CD4-positive, alpha-beta T cell (primary cell): Measurements from ENCODE around the gene AKAP12. TPM values are rescaled to one million over a fixed set of nuclear protein-coding genes. Genes with fewer than 3 reads are reported as not detected.

Experiments used
- ATAC-seq: fragments of 200-7000 bp; cut with Tn5 transposase; one replicate; pipeline ENCODE4 v1.10.0; 2022; ENCODE audit warnings: mild to moderate bottlenecking; ENCODE audit not compliant: poor library complexity
- CTCF ChIA-PET: fragments of 350-600 bp; sonication (Branson Sonifier 250); formaldehyde crosslinking; loops from one replicate; lab custom pipeline; 2021; ENCODE audit warnings: antibody characterized with exemption, inconsistent platforms; lab: Charles Lee
- POLR2A ChIA-PET: fragments of 350-600 bp; sonication (Branson Sonifier 250); formaldehyde crosslinking; loops from one replicate; lab custom pipeline; 2021; ENCODE audit warnings: antibody characterized with exemption, inconsistent platforms; lab: Charles Lee
- DNase-seq, 14 experiments: peaks; one replicate each; pipeline ENCODE4 v3.0.0-alpha.2; 2013 to 2020; ENCODE audit warnings: mixed read lengths in 2 of 14
- H3K27ac ChIP-seq, 2 donors: one replicate each; pipeline versions ENCODE4 v1.5.1 to v1.7.0; 2013; ENCODE audit warnings: low read length in 2 of 2, low read depth in 1 of 2, mild to moderate bottlenecking in 1 of 2
- H3K27me3 ChIP-seq, 2 experiments: 1 replicate in 1 of 2; 2 replicates in 1 of 2; pipeline versions ENCODE4 v1.6.1 to v1.7.0; 2013; ENCODE audit warnings: low read length in 2 of 2, control low read depth in 1 of 2, mild to moderate bottlenecking in 1 of 2, moderate library complexity in 1 of 2; ENCODE audit not compliant: insufficient read depth in 2 of 2, control insufficient read depth in 1 of 2
- H3K36me3 ChIP-seq: one replicate; pipeline ENCODE4 v1.6.1; 2013; ENCODE audit warnings: low read length, control low read depth; ENCODE audit not compliant: insufficient read depth
- H3K4me1 ChIP-seq: one replicate; pipeline ENCODE4 v1.6.1; 2013; ENCODE audit warnings: low read length, control low read depth; ENCODE audit not compliant: insufficient read depth
- H3K4me3 ChIP-seq: one replicate; pipeline ENCODE4 v1.5.1; 2013; ENCODE audit warnings: mild to moderate bottlenecking, low read length, moderate library complexity
- H3K9me3 ChIP-seq, 2 experiments: 1 replicate in 1 of 2; 2 replicates in 1 of 2; pipeline versions ENCODE4 v1.6.1 to v1.7.0; 2013; ENCODE audit warnings: low read length in 2 of 2, mild to moderate bottlenecking in 2 of 2, control low read depth in 1 of 2, moderate library complexity in 1 of 2; ENCODE audit not compliant: control insufficient read depth in 1 of 2, insufficient read depth in 1 of 2
- H3K27ac Mint-ChIP-seq: one replicate; pipeline ENCODE4 v1.8.0; 2020; ENCODE audit warnings: mixed read lengths
- H3K27me3 Mint-ChIP-seq: one replicate; pipeline ENCODE4 v1.8.0; 2021; ENCODE audit warnings: mixed read lengths
- H3K36me3 Mint-ChIP-seq: one replicate; pipeline ENCODE4 v1.8.0; 2021; ENCODE audit warnings: low read depth, mixed read lengths
- H3K4me1 Mint-ChIP-seq: one replicate; pipeline ENCODE4 v1.8.0; 2021; ENCODE audit warnings: low read depth, mixed read lengths
- H3K4me3 Mint-ChIP-seq: one replicate; pipeline ENCODE4 v1.8.0; 2020; ENCODE audit warnings: mild to moderate bottlenecking, mixed read lengths
- H3K9me3 Mint-ChIP-seq: one replicate; pipeline ENCODE4 v1.8.0; 2020; ENCODE audit warnings: mixed read lengths
- intact Hi-C, 2 experiments: fragments of 100-400 bp; cut with DNase I in 1 of 2; cut with micrococcal nuclease in 1 of 2; formaldehyde crosslinking; loops; one replicate each; pipeline versions ENCODE4 v1.15.1 to v1.9.0; 2023 to 2025; cut with DNase I, micrococcal nuclease
- total RNA-seq, 174 experiments: library from RNA in 2 of 174; stranded (reverse) in 2 of 174; gene quantifications; one replicate each; pipeline ENCODE4 v1.2.3 and lab custom pipeline; 2021 to 2026
- TF ChIP-seq, protein P1 (sequence below): fragments of 200-600 bp; IDR thresholded peaks from one replicate; pipeline ENCODE4 v1.8.0; 2022; ENCODE audit warnings: antibody characterized with exemption, mild to moderate bottlenecking

The AKAP12 gene
- total RNA-seq, 2 experiments from 2014 or later = 0.03 to 0.05 TPM

DNA sequence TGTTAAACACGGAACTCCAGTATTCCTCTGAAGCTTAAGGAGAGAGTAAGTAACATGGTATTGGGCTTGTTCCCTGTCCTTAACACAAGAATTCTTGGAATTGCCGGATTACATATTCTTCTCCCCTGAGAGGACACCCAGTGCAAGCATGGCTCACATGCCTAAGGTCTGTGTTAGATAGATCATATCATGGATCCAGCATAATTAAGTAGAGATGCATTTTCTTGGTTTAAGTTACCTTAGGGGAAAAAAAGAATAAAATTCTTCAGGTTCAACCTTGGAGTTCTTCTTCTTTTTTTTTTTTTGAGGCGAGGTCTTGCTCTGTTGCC, 53.9 kb downstream of the AKAP12 start:
- Histone ChIP-seq H3K4me1 (no peaks in the 10 kb centered on the region), H3K9me3 (no peaks in the 10 kb centered on the region), H3K36me3 (no peaks in the 10 kb centered on the region), H3K4me3 (no peak overlapping the region), H3K27me3 (peaks cover under 1 to 7% of the 10 kb centered on the region in 2 experiments), H3K27ac (no peak overlapping the region)
- Mint-ChIP-seq H3K9me3 (no peaks in the 10 kb centered on the region), H3K27me3 (peaks cover 49% of the 10 kb centered on the region), H3K36me3 (no peaks in the 10 kb centered on the region), H3K4me3 (no peak overlapping the region), H3K4me1 (peaks cover 21% of the 10 kb centered on the region), H3K27ac (no peak overlapping the region)
- POLR2A ChIA-PET = no interaction called here
- CTCF ChIA-PET = interaction anchor here (1.6 kb wide), 1 partner anchor 32 kb away, joined by 4 read pairs; no protein-coding TSS in a partner anchor
- intact Hi-C loops = no loop called here
- ATAC-seq (no peak), DNase-seq (no peak)
- TF ChIP-seq, protein P1, sequence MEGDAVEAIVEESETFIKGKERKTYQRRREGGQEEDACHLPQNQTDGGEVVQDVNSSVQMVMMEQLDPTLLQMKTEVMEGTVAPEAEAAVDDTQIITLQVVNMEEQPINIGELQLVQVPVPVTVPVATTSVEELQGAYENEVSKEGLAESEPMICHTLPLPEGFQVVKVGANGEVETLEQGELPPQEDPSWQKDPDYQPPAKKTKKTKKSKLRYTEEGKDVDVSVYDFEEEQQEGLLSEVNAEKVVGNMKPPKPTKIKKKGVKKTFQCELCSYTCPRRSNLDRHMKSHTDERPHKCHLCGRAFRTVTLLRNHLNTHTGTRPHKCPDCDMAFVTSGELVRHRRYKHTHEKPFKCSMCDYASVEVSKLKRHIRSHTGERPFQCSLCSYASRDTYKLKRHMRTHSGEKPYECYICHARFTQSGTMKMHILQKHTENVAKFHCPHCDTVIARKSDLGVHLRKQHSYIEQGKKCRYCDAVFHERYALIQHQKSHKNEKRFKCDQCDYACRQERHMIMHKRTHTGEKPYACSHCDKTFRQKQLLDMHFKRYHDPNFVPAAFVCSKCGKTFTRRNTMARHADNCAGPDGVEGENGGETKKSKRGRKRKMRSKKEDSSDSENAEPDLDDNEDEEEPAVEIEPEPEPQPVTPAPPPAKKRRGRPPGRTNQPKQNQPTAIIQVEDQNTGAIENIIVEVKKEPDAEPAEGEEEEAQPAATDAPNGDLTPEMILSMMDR = no peak

DNA sequence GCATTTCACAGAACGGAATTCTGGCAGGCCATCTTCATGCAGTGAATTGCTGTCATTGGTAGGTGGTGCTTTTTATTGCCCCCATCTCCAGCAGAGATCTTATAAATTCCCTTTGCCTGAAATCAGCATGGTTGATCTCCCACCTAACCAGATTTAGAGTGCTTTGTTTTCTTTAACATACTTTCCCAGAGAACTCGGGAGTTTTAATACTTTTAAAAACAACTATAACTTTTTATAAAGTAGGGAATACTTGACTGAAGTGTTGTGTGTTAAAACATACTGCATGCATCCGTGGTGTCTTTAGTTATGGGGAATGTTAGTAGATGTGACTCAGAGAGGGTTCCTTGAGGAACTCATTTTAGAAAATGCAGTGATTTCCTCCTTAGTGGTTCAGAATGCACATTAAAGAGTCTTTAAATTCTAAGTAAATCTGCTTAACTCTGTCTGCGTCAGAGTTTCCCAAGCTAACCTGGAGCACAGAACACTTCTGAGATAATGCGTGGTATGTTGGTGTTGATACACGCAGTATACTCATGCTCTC, 54.9 kb downstream of the AKAP12 start:
- POLR2A ChIA-PET = no interaction called here
- no peaks in the 10 kb centered on the region for H3K36me3 ChIP-seq

DNA sequence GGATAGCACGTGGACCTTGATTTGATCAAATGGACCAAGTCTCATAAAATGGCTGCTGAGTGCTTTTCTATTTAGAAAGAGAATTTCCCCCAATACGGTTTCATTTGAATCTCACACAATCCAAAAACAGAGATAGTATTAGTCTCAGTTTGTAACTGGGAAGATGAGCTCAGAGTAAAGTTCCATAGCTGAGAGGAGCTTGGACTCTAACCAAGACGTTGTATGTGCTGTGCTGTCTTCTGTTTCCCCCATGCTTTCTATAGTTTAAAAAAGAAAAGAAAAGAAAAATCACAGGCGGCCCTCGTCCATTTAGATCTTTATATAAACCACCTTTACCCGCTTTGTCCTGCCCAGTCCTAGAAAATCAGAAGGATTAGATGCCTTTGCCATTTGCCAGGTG, 58.1 kb downstream of the AKAP12 start:
- no peaks in the 10 kb centered on the region for H3K36me3 ChIP-seq
- H3K27ac Mint-ChIP-seq = no peak overlapping the region
- no peaks in the 10 kb centered on the region for H3K27me3 ChIP-seq
- CTCF ChIA-PET = no interaction called here
- no peak for DNase-seq
- H3K4me3 ChIP-seq = no peak overlapping the region
- H3K9me3 ChIP-seq = no peaks in the 10 kb centered on the region
- H3K27me3 Mint-ChIP-seq = peaks cover 50% of the 10 kb centered on the region
- H3K4me3 Mint-ChIP-seq = no peak overlapping the region
- no peaks in the 10 kb centered on the region for H3K9me3 Mint-ChIP-seq
- POLR2A ChIA-PET = interaction anchor here (0.7 kb wide), 1 partner anchor 278 kb away, joined by 3 read pairs; no protein-coding TSS in a partner anchor
- ATAC-seq = no peak
- no peak overlapping the region for H3K27ac ChIP-seq
- H3K36me3 Mint-ChIP-seq = no peaks in the 10 kb centered on the region
- H3K4me1 ChIP-seq = no peaks in the 10 kb centered on the region
- no peaks in the 10 kb centered on the region for H3K4me1 Mint-ChIP-seq
- intact Hi-C loops = no loop called here
- TF ChIP-seq, protein P1 = no peak

More for the DNA sequence above, 54.9 kb downstream of the AKAP12 start:
- H3K36me3 Mint-ChIP-seq = no peaks in the 10 kb centered on the region
- Histone ChIP-seq H3K4me3 (no peak overlapping the region), H3K9me3 (no peaks in the 10 kb centered on the region), H3K4me1 (no peaks in the 10 kb centered on the region), H3K27ac (no peak overlapping the region), H3K27me3 (peaks cover 0 to 7% of the 10 kb centered on the region in 2 experiments)
- DNase-seq (no peak), ATAC-seq (no peak)
- no peak overlapping the region for H3K4me3 Mint-ChIP-seq
- intact Hi-C loops = no loop called here
- H3K4me1 Mint-ChIP-seq = peaks cover 11% of the 10 kb centered on the region
- no peaks in the 10 kb centered on the region for H3K9me3 Mint-ChIP-seq
- peaks cover 49% of the 10 kb centered on the region for H3K27me3 Mint-ChIP-seq
- TF ChIP-seq, protein P1 = no peak
- CTCF ChIA-PET = interaction anchor here (1.6 kb wide), 1 partner anchor 31 kb away, joined by 4 read pairs; no protein-coding TSS in a partner anchor
- H3K27ac Mint-ChIP-seq = no peak overlapping the region
